Brain microvascular endothelial cell (primary cell): Measurements from ENCODE around the gene TACO1.

ENCODE experiments used
- DNase-seq: peaks from one replicate; pipeline ENCODE4 v3.0.0-alpha.2; 2020
- H3K27ac ChIP-seq: fragments of 250-450 bp; sonication (Bioruptor Pico); 2 replicates; pipeline ENCODE4 v1.5.1; 2020; ENCODE audit warnings: mild to moderate bottlenecking, moderate library complexity
- H3K27me3 ChIP-seq: fragments of 250-450 bp; sonication (Bioruptor Pico); replicated peaks from 2 replicates; pipeline ENCODE4 v1.5.1; 2020; ENCODE audit warnings: mild to moderate bottlenecking
- H3K36me3 ChIP-seq: fragments of 250-450 bp; sonication (Bioruptor Pico); replicated peaks from 2 replicates; pipeline ENCODE4 v1.5.1; 2020; ENCODE audit warnings: mild to moderate bottlenecking
- H3K4me3 ChIP-seq: 2 replicates; pipeline ENCODE4 v1.5.1; 2011; ENCODE audit warnings: low read depth, mild to moderate bottlenecking, control low read depth, low read length, moderate library complexity
- CTCF ChIP-seq: IDR thresholded peaks from 2 replicates; pipeline ENCODE4 v1.5.1; 2011; ENCODE audit warnings: low read depth, mild to moderate bottlenecking, moderate library complexity, low read length, control low read depth, inconsistent platforms; ENCODE audit errors: missing control alignments
- in situ Hi-C: cut with HindIII; loops from 2 replicates; pipeline ENCODE4 v1.10.0; 2017; ENCODE audit warnings: low sequenced_read_pairs, low pct_ligation_motif_present

The TACO1 gene

GRCh38 chr17:63601439-63602371 lies 1.0 kb downstream of the TACO1 start:
- TF ChIP-seq CTCF = no peak
- no peak for DNase-seq
- Histone ChIP-seq H3K36me3 (peaks cover 22% of the 10 kb centered on the region), H3K4me3 (peak overlapping the region; percentile 90), H3K27me3 (no peaks in the 10 kb centered on the region), H3K27ac (no peak overlapping the region)
- in situ Hi-C loops = no loop called here

GRCh38 chr17:63609816-63610573 lies 9.3 kb downstream of the TACO1 start:
- Histone ChIP-seq H3K36me3 (peaks cover 32% of the 10 kb centered on the region), H3K4me3 (no peak overlapping the region), H3K27me3 (no peaks in the 10 kb centered on the region), H3K27ac (no peak overlapping the region)
- in situ Hi-C loops = no loop called here
- TF ChIP-seq CTCF = no peak
- DNase-seq = no peak

- H3K27me3 ChIP-seq = no peaks in the 10 kb centered on the region
- DNase-seq = no peak
- H3K27ac ChIP-seq = no peak overlapping the region
- H3K4me3 ChIP-seq = no peak overlapping the region
- no peak for TF ChIP-seq CTCF
- peaks cover 24% of the 10 kb centered on the region for H3K36me3 ChIP-seq
- in situ Hi-C loops = no loop called here
Measured at GRCh38 chr17:63610854-63611253, 10.2 kb downstream of the TACO1 start.

GRCh38 chr17:63611354-63611753 lies 10.7 kb downstream of the TACO1 start:
- Histone ChIP-seq H3K27ac (no peak overlapping the region), H3K4me3 (no peak overlapping the region), H3K36me3 (peaks cover 19% of the 10 kb centered on the region), H3K27me3 (no peaks in the 10 kb centered on the region)
- DNase-seq = no peak
- TF ChIP-seq CTCF = no peak
- in situ Hi-C loops = no loop called here

GRCh38 chr17:63613663-63614062 lies 13.0 kb downstream of the TACO1 start:
- no peak for DNase-seq
- in situ Hi-C loops = no loop called here
- TF ChIP-seq CTCF = no peak

More at GRCh38 chr17:63613663-63614062, 13.0 kb downstream of the TACO1 start:
- Histone ChIP-seq H3K27ac (no peak overlapping the region), H3K4me3 (no peak overlapping the region), H3K27me3 (no peaks in the 10 kb centered on the region), H3K36me3 (no peaks in the 10 kb centered on the region)
